Fibroblast of gingiva (primary cell): ENCODE results near the gene ACSS3.
A peak's percentile ranks its signal among the peaks of the same experiment; 100 is the strongest.
"Not testable (repeated sequence)": the region's sequence is repeated elsewhere in the genome, so short reads cannot be mapped to it uniquely, and the experiment has no call there.

Experiments
- DNase-seq: peaks from one replicate; pipeline ENCODE4 v3.0.0-alpha.2; 2011; ENCODE audit warnings: low read depth

Gene ACSS3

DNA sequence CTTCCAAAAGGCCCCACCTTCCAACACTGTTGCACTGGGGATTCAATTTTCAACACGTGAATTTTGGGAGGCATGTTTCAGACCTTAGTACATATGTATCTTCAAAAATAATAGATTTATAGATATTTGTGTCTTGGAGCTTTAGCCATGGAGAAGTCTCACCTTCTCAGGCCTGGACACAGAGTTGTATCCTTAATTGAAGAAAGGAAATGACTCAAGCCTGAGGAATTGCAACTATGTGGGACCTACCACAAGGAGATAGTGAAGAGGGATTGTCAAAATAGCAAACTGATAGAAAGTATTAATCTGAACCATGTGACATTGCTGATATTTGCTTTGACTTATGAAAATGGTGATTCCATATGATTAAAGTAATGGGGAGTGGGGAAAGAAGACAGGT, 89.8 kb downstream of the ACSS3 start:
- no peak for DNase-seq

DNA sequence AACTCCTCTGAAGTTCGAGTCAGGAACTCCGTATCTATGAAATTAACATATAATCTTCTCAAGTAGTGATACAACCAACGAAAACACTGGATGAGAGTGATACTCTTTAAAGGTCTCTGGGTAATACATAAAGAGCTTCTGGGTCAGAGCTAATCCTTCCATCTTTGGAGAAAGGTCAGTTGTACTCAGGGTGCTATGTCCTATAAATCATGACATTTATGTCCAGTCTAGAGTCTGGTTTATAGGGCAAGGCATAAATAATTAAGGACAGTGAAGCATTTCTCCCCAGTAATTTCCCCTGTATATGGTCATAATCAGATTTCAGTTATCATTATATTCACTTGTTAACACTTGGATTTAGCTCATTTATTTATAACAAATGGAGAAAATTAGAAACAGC, 90.6 kb downstream of the ACSS3 start:
- DNase-seq: no peak

DNA sequence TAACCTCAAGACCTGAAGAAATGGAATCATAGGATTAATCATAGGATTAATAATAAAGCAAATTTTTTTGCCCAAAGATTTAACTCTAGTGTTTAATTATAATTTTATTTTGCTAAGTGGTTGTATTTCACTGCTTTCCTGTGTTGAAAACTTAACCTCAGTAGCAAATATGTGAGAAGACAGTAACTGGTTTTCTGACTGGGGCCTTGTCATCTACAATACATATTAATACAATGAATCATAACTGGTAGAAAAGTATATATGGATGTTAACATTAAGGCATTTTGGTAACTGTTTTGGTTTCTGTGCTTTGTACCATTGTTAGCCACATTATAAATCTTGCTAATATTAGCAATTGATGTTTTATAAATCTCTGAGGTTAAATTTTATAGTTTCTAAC, 92.2 kb downstream of the ACSS3 start:
- no peak for DNase-seq

DNA sequence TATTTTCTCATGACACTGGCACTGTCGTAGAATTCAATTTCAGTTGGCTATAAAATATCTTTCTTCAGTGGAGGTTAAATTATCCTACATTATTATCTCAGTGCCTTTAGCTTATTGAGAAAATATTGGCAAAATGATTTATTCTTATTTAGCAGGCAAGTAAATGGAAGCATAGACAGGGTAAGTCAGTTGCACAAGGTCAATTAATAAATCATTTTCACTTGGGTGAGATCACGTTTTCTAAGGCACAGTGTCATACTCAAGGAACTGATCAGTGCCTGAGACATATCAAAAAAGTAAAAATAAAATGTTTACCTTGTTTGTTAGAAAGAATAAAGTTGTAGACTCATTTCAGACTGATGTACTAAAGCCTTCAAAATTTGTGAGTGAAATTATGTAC, 95.0 kb downstream of the ACSS3 start:
- DNase-seq: no peak

DNA sequence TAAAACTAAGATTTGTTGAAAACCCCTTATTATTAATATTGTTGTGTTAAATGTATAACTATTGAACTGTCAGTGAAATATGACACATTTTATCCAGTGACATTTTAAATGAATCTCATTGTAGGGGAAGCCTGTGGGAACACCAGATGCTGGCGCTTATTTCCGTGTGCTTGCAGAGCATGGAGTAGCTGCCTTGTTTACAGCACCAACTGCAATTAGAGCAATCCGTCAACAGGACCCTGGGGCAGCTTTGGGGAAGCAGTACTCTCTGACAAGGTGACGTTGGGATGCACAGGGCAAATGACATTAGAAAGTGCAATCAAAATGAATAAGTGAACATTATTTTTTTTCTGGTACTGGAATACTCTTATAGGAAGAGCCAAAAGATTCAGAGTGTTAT, 96.8 kb downstream of the ACSS3 start:
- DNase-seq: no peak

DNA sequence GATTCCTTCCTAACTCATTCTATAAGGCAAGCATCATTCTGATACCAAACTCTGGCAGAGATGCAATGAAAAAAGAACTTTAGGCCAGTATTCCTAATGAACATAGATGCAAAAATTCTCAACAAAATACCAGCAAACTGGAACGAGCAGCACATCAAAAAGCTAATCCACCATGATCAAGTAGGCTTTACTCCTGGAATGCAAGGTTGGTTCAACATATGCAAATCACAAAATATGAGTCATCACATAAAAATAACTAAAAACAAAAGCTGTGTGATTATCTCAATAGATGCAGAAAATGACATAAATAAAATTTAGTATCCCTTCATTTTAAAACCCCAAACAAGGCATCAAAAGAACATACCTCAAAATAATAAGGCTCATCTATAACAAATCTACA, 98.9 kb downstream of the ACSS3 start:
- DNase-seq: no peak

DNA sequence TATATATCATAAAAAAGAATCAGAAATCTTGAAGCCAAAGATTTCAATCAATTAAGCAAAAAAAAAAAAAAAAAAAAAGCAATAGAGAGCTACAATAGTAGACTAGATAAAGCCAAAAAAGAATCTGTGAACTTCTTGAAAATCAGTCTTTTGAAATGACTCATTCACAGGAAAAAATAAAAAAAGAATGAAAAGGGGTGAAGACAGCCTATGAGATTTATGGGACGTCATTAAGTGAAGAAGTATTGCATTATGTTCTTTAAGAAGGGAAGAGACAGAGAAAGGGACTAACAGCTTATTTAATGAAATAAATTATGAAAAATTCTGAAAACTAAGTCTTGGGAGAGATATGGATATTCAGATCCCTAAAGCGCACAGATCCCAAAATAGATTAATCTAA, 103.8 kb downstream of the ACSS3 start:
- DNase-seq: no peak

DNA sequence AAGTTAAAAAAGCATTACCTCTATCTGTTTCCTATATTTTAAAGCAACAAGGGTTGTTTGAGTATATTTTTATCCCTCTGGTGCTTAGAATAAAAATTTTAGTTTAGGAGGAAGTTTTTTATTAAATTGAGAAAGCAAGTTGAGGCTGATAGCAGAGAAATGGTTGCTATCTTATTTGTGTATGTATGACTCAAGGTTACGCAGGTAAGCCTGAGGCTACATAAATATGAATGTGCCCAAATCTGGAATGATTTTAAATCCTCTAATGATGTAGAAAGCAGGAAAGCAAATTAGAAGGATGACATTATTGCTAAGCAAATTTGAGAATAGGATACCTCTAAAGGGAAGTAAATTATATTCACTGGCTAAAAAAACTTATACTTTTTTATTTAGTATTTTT, 109.8 kb downstream of the ACSS3 start:
- DNase-seq: no peak

DNA sequence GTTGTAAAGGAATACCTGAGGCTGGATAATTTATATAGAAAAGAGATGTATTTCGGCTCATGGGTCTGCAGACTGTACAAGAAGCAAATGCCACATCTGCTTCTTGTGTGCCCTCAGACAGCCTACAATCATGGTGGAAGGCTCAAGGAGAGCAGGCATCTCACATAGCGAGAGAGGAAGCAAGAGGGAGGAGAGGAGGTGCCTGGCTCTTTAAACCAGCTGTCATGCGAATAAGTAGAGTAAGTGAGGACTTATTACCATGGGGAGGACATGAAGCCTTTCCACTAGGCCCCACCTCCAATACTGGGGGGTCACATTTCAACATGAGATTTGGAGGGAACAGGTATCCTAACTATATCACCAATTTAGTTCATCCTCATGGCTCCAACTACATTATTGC, 118.7 kb downstream of the ACSS3 start:
- no peak for DNase-seq

DNA sequence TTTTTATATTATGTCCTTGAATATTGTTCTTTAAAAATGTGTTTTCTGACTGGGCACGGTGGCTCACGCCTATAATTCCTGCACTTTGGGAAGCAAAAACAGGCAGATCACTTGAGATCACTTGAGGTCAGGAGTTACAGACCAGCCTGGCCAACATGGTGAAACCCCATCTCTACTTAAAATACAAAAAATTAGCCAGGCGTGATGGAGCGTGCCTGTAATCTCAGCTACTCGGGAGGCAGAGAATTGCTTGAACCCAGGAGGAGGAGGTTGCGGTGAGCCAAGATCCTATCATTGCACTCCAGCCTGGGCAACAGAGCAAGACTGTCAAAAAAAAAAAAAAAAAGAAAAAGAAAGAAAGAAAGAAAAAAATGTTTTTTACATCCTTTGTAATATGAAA, 122.7 kb downstream of the ACSS3 start:
- DNase-seq: not testable (repeated sequence)

DNA sequence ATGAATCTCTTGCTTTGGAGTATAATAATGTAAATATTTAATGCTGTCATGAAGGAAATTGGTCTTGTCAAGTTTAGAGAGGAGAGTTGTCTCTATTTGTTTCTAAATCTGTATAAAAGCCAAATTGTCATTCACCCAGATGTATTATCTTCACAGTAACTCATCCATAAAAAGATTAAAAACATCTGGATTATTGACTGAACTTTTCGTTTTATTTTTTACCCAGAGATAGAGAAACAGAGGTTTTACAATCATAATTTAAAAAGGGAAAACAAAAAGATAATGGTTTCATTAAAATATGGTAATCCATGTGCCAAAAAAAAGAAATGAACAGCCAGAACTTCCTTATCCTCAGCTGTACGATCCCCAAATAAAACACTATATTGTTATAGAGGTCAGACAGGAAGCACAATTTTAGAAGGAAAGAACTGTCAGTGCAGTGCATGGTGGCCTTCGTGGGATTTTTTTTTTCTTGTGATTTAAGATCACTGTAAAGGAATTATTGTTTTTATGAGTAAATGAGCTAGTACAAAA, 125.9 kb downstream of the ACSS3 start:
- no peak for DNase-seq

DNA sequence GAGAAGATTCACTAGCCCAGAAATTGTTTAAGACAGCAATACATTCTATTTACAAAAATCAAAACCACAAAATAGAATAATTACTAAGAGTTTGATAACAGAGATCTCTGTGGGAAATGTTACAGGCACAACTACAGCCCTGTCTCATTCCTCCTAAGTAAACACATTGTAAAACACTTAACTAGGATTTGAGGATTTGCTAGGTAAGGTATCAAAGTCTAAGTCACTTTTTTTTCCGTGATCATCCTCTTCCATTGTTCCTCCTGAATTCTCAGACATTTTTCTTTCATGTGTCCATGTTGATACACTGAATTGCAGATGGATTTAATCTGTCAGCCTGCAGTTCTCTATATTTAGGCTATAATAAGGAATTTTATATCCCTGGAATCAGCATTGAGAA, 127.5 kb downstream of the ACSS3 start:
- no peak for DNase-seq

DNA sequence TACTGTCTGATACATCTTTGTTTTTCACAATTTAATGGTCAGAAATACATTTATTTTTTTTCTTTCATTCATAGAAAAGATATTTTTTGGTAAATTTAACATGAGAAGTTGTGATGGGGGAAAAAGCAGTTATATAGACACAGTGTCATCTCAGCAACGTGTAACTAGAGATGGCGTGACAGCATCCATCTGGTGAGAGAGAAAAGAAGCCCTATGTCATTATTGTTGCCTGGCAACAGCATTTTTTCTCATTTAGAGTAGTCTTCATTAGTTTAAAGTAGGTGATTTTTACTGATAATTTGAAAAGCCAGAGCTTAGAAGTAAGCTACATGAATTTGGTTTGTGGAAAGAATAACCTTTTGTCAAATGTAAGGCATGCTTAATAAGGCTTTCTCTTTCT, 128.6 kb downstream of the ACSS3 start:
- DNase-seq: no peak

DNA sequence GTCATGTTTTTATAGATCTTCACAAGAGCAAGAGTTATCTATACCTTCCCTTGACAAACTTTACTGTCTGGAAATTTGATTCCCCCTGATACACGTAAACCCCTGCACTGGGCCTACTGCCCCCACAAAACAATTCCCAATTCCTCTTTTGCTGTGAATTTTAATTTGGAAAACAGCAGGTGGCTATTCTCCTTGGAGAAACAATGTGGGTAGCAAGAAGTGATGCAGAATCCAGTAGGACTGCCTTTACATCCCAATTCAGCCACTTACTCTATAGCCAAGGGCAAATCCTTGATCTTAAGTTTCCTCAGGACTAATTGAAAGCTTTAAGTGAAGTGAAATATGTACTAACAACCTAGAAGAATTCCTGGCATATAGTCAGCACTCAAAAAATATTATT, 129.3 kb downstream of the ACSS3 start:
- DNase-seq: no peak

DNA sequence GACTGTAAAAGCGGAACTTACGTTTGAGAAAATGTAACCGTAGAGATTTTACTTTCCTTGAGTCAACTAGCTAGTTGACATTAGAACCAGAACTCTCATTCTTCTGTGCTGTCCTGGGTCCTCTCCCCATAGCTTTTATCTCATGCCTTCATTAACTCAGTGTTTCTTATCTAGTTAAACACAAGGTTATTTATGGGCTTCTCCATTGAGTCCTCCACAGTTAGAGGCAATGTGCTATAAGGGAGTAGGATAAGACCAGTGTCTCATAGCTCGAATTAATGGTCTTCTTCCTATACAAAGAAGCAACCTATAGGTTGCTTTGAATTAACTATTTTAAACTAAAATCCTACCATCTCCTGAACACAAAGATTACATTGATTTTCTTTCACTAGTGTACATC, 129.8 kb downstream of the ACSS3 start:
- DNase-seq: no peak

DNA sequence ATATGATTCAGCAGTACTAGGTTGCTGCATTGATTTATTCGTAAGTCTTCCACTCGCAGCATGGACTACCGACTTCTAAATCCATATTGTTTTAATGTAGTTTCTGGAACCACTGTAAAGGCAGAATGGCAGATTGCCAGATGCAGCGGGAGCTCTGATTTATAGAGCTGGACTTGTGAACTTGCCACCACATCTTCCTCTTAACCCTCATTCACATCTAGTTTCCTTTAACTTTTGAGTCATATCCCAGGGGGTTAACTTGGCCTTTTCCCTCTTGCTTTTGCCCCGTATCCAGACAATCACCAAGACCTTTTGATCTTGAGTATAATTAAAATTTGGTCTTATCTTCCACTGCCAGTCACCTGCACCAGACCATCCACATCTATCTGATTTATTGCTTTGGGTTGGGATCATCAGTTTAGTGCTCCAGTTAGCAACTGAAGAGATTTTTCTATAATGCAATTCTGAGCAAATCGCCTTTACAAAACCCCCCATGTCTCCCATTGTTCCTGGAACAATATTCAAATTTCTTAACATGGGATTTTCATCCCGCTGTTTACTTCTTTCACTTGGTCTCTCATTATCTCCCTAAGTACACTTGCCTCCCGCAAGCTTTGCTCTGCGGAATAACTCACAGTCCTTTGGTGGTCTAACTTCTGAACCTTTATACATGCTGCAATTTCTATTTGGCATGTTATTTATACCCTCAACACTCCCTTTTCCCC, 130.5 kb downstream of the ACSS3 start:
- no peak for DNase-seq

DNA sequence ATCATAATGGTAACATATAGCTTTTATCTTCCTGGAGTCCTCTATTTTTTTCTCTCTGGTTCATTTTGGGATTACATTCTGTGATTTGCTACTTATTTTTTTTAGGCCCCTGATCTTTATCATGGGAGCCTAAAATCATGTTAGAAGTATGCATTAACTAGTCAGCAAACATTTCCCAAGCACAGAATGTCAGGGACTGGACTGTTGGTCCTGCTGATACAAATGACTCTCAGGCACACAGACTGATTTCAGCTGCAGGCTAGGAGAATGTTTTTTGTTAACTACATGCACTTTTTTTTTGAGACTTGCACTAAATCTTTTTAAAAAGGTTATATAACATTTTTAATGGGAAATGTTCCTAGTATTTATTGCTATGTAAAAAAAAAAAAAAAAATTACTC, 131.1 kb downstream of the ACSS3 start:
- peak; percentile 9 for DNase-seq

DNA sequence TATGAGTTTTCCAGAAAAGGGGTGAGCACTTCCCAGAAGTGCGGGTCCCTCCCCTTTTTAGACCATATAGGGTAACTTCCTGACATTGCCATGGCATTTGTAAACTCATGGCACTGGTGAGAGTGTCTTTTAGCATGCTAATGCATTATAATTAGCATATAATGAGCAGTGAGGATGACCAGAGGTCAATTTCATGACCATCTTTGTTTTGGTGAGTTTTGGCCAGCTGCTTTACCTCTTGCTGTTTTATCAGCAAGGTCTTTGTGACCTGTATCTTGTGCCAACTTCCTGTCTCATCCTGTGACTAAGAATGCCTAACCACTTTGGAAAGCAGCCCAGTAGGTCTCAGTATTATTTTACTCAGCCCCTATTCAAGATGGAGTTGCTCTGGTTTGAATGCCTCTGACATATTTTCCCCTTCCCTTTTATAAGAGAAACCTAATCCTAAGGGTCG, 131.9 kb downstream of the ACSS3 start:
- peak; percentile 15 for DNase-seq

DNA sequence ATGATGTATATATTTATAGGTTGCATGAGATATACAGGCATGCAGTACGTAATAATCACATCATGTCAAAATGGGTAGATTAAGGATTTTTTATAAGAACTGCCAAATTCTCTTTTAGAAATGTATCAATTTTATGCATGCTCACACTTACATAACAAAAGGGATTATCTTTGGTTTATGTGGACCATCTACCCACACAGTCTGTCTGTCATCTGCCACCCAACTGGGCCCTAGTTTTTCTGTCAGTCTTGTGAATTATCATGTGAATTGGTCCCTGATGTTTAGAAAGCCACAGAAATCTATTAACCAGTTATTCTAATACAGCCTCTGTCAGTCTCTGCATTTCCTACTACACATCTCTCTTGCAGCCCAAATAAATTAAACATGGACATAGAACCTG, 133.4 kb downstream of the ACSS3 start:
- DNase-seq: no peak

DNA sequence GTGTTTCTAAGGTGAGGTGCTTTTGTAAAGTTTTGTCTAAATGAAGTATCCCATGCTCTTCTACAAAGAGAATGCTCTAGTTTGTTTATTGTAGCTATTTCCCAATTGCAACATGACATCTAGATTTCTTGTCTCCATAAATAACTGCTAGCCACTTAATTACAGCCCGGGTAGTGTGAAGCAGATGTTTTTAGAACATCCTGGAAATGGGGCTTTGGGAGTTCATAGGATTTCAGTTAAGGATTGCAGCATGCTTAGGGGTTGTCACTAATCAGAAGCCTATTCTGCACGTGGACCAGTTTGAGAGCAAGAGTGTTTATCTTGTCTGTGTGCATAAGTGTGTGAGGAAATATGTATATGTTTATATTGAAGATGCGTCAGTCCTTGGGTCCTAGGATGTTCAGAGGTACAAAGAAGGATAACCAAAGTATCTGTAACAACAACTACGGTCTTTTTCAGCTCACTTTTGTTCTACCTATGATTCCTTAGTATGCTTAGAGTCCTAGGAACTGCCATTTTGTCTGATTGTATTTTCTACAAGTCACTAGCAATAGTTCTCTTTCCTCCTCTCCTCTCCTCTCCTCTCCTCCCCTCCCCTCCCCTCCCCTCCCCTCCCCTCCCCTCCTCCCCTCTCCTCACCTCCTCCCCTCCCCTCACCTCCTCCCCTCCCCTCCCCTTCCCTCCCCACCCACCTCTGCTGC, 135.3 kb downstream of the ACSS3 start:
- DNase-seq: peak; percentile 78

DNA sequence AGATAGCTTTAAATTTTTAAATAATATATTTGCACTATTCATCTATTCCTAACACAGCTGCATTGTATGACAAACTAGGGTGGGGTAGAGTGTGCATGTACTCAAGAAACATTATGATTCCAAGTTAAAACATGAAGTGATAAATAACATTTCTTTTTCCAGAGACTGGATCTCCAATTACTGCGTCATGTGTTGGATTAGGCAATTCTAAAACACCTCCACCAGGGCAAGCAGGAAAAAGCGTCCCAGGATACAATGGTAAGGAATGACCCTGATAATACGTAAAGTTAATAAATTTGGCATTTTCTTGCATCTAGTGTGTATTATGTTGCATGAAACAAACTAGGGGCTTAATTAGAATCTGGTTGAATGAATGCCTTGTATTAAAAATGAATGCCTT, 138.9 kb downstream of the ACSS3 start:
- DNase-seq: no peak

DNA sequence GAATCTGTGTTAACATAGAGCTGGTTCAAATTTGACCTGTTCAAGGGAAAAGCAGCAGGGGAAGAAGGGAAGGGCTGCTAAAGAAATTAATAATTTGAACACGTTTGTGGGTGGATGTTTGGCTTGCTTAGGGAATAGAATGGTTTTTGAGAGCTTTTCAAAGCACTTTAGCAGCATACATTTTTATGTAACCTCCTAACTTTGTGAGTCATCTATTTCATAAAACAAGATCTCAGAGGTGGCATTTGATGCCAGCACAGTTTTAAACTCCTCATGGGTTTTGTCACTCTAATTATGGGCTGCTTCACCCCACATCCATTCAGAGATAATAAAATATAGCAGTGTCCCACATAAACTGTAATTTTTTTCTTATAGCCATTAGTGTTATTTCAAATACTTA, 143.8 kb downstream of the ACSS3 start:
- DNase-seq: peak; percentile 13

DNA sequence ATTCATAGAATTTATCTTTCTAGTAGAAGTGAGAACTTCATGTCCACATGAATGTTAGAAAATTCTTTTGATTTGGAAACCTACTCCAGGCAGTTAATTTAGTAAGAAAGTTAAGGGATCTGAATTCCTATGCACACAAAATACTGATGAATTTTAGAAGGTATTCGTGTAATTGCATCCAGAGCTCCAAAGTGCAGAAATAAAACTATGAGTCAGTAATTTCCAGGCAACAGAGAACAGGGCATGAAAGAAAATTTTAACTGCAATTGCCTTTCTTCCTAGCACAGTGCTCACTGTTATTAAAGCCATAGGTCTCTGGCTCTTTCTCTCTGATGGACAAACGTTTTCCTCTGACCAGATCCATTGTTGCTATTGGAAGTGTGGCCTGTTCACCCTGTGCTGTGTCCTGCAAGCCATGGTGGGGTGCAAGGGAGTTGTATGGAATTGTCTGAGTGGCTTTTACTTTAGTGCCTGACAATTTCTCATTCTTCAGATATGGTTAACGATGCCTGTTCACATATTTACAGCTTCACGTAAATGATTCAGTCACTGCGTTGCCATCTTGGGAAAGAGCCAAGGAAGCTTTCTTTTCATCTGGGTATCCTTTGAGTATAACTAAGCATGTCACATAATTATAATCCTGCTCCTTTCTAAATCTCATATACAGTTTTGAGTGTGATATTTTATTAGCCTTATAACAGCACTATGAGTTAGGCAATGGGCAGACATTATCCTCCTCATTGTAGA, 145.1 kb downstream of the ACSS3 start:
- peak; percentile 31 for DNase-seq
